ENCODE data around the gene RNF180.
"Not testable (repeated sequence)": the region's sequence is repeated elsewhere in the genome, so short reads cannot be mapped to it uniquely, and the experiment has no call there.

RNF180 gene

GRCh38 chr5:64286381-64286780, 120.7 kb downstream of the RNF180 start:
- DNase-seq: no peak

GRCh38 chr5:64288496-64288895, 122.9 kb downstream of the RNF180 start:
- DNase-seq: not testable (repeated sequence)

- no peak for DNase-seq
These were observed 127.1 kb downstream of the RNF180 start for GRCh38 chr5:64292611-64293215.

GRCh38 chr5:64295101-64295500, 129.5 kb downstream of the RNF180 start:
- DNase-seq: no peak

GRCh38 chr5:64298586-64298985, 132.9 kb downstream of the RNF180 start:
- DNase-seq: no peak

- no peak for DNase-seq
These were observed 134.2 kb downstream of the RNF180 start for GRCh38 chr5:64299805-64300204.

GRCh38 chr5:64301566-64301965, 135.9 kb downstream of the RNF180 start:
- DNase-seq: no peak

GRCh38 chr5:64308135-64308534, 142.5 kb downstream of the RNF180 start:
- DNase-seq: no peak

GRCh38 chr5:64312491-64312890, 146.8 kb downstream of the RNF180 start:
- DNase-seq: no peak

GRCh38 chr5:64315778-64316177, 150.1 kb downstream of the RNF180 start:
- DNase-seq: no peak

GRCh38 chr5:64318175-64318574, 152.5 kb downstream of the RNF180 start:
- DNase-seq: no peak

GRCh38 chr5:64323591-64323990, 157.9 kb downstream of the RNF180 start:
- no peak for DNase-seq

- DNase-seq: no peak
These were observed 165.1 kb downstream of the RNF180 start for GRCh38 chr5:64330728-64331231.

GRCh38 chr5:64331597-64332277, 166.1 kb downstream of the RNF180 start:
- no peak for DNase-seq

- no peak for DNase-seq
These were observed 168.2 kb downstream of the RNF180 start for GRCh38 chr5:64333886-64334285.

- no peak for DNase-seq
These were observed 174.1 kb downstream of the RNF180 start for GRCh38 chr5:64339769-64340168.

- no peak for DNase-seq
These were observed 174.7 kb downstream of the RNF180 start for GRCh38 chr5:64340293-64340692.

- DNase-seq: no peak
These were observed 175.7 kb downstream of the RNF180 start for GRCh38 chr5:64341340-64341739.

GRCh38 chr5:64344501-64344900, 178.9 kb downstream of the RNF180 start:
- no peak for DNase-seq

GRCh38 chr5:64347309-64347708, 181.7 kb downstream of the RNF180 start:
- no peak for DNase-seq

GRCh38 chr5:64364426-64364825, 198.8 kb downstream of the RNF180 start:
- no peak for DNase-seq

- no peak for DNase-seq
These were observed 219.1 kb downstream of the RNF180 start for GRCh38 chr5:64384765-64385164.

- no peak for DNase-seq
These were observed 231.9 kb downstream of the RNF180 start for GRCh38 chr5:64397552-64397951.

- not testable (repeated sequence) for DNase-seq
These were observed 233.1 kb downstream of the RNF180 start for GRCh38 chr5:64398735-64399134.

All from activated CD4-positive, alpha-beta T cell treated with anti-CD3 and anti-CD28 coated beads for 1 hour (primary cell).